ENCODE data around the gene ECI2.

The ECI2 gene

DNA sequence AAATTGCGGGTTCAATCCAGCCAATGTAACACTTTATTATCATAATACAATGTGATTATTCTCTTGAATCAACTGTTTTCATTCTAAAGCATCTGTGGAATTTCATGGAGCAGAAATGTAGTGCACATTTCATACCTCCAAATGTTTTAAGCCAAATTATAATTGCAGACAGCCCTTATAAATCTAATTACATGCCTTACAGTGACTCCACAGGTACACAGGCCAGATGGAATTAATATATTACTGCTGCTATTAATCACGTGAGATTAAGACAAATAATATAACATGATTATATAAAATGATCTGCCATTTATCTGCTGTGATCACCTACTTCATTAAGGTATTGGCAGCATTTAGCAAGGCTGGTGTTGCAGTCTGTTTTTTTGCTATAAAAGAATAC is 9.7 kb upstream of the ECI2 start:
- no CpG with 5 or more reads among the region's 2 CpGs for WGBS, 2 donors (ENCODE audit: extremely low coverage in 2 of 2, insufficient read length in 2 of 2, insufficient replicate concordance in 1 of 2)
- no peaks in the 10 kb centered on the region for H3K4me1 ChIP-seq (ENCODE audit: control insufficient read depth in 2 of 2, insufficient read depth in 1 of 2, low read depth in 1 of 2, low read length in 2 of 2)
- H3K23ac ChIP-seq (ENCODE audit: low read depth, low read length, poor library complexity): no peak overlapping the region
- H3K14ac ChIP-seq (ENCODE audit: low read length): no peak overlapping the region
- no peak overlapping the region for H4K8ac ChIP-seq (ENCODE audit: low read depth, low read length)
- H3K9ac ChIP-seq (ENCODE audit: low read depth, low read length, poor library complexity): no peak overlapping the region
- H4K91ac ChIP-seq (ENCODE audit: low read depth, low read length, poor library complexity): no peak overlapping the region
- no peak overlapping the region for H3K4me3 ChIP-seq (ENCODE audit: low read length in 2 of 2)
- no peak overlapping the region for H2AK5ac ChIP-seq (ENCODE audit: low read depth, low read length)
- no peaks in the 10 kb centered on the region for H3K9me3 ChIP-seq (replicated peaks in 1 of 2; ENCODE audit: control insufficient read depth in 2 of 2, insufficient read depth in 1 of 2, low read depth in 1 of 2, low read length in 2 of 2)
- no peak overlapping the region for H2BK15ac ChIP-seq (ENCODE audit: low read length)
- no peaks in the 10 kb centered on the region for H3K79me1 ChIP-seq (ENCODE audit: low read depth, low read length)
- H3K4ac ChIP-seq (ENCODE audit: low read length): no peak overlapping the region
- H3K27me3 ChIP-seq (ENCODE audit: control insufficient read depth in 3 of 3, insufficient read depth in 3 of 3, low read depth in 1 of 3, low read length in 3 of 3): peaks cover 0 to 7% (median 0%) of the 10 kb centered on the region in 3 experiments
- H3K36me3 ChIP-seq (replicated peaks in 1 of 2; ENCODE audit: control insufficient read depth in 2 of 2, insufficient read depth in 2 of 2, low read length in 2 of 2): no peaks in the 10 kb centered on the region
- no peak overlapping the region for H2AFZ ChIP-seq (ENCODE audit: low read length)
- H3K4me2 ChIP-seq (ENCODE audit: insufficient read depth, low read length, poor library complexity, severe bottlenecking): no peak overlapping the region
- H3K27ac ChIP-seq (replicated peaks; ENCODE audit: low read length): no peak overlapping the region
- H2BK120ac ChIP-seq (ENCODE audit: low read depth, low read length): no peak overlapping the region
- no peak for DNase-seq (ENCODE audit: low spot score)
- H2BK5ac ChIP-seq (ENCODE audit: low read length): no peak overlapping the region
- no peak overlapping the region for H3K18ac ChIP-seq (ENCODE audit: low read length)
- no peak overlapping the region for H2BK12ac ChIP-seq (ENCODE audit: low read length)

DNA sequence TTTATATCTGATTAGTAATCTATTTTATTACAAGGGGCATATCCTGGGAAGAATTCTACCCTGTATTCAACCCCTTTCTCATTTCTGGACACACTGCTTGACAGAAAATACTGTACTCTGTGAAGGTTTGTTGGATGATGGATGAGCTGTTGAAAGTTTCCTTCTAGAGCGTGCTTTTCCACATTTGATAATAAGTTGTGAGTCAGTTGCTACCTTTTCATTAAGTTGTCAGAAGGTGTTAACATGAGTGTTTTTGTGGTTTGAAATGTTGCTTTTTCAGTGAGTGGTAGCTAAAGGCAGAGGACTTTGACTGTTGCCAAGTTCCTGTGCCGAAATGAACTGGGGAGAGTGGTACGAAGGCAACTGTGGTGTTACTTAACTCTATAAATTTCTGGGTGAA is 3.9 kb upstream of the ECI2 start:
- Histone ChIP-seq H2BK120ac (ENCODE audit: low read depth, low read length) (no peak overlapping the region), H3K4ac (ENCODE audit: low read length) (no peak overlapping the region), H3K36me3 (replicated peaks in 1 of 2; ENCODE audit: control insufficient read depth in 2 of 2, insufficient read depth in 2 of 2, low read length in 2 of 2) (no peaks in the 10 kb centered on the region), H2BK12ac (ENCODE audit: low read length) (no peak overlapping the region), H3K4me1 (ENCODE audit: control insufficient read depth in 2 of 2, insufficient read depth in 1 of 2, low read depth in 1 of 2, low read length in 2 of 2) (peaks cover 2% of the 10 kb centered on the region in 2 donors), H3K18ac (ENCODE audit: low read length) (no peak overlapping the region), H2BK5ac (ENCODE audit: low read length) (no peak overlapping the region), H3K14ac (ENCODE audit: low read length) (no peak overlapping the region), H3K23ac (ENCODE audit: low read depth, low read length, poor library complexity) (no peak overlapping the region), H3K4me2 (ENCODE audit: insufficient read depth, low read length, poor library complexity, severe bottlenecking) (no peak overlapping the region), H3K27ac (replicated peaks; ENCODE audit: low read length) (no peak overlapping the region), H3K27me3 (ENCODE audit: control insufficient read depth in 3 of 3, insufficient read depth in 3 of 3, low read depth in 1 of 3, low read length in 3 of 3) (peaks cover 0 to 43% (median under 1%) of the 10 kb centered on the region in 3 experiments), H2AK5ac (ENCODE audit: low read depth, low read length) (no peak overlapping the region), H3K9me3 (replicated peaks in 1 of 2; ENCODE audit: control insufficient read depth in 2 of 2, insufficient read depth in 1 of 2, low read depth in 1 of 2, low read length in 2 of 2) (no peaks in the 10 kb centered on the region), H4K91ac (ENCODE audit: low read depth, low read length, poor library complexity) (no peak overlapping the region), H2AFZ (ENCODE audit: low read length) (no peak overlapping the region), H3K4me3 (ENCODE audit: low read length in 2 of 2) (no peak overlapping the region), H3K9ac (ENCODE audit: low read depth, low read length, poor library complexity) (no peak overlapping the region), H3K79me1 (ENCODE audit: low read depth, low read length) (no peaks in the 10 kb centered on the region), H2BK15ac (ENCODE audit: low read length) (no peak overlapping the region), H4K8ac (ENCODE audit: low read depth, low read length) (no peak overlapping the region)
- DNase-seq (ENCODE audit: low spot score): no peak
- WGBS, 2 donors (ENCODE audit: extremely low coverage in 2 of 2, insufficient read length in 2 of 2, insufficient replicate concordance in 1 of 2): no CpG with 5 or more reads among the region's 3 CpGs

DNA sequence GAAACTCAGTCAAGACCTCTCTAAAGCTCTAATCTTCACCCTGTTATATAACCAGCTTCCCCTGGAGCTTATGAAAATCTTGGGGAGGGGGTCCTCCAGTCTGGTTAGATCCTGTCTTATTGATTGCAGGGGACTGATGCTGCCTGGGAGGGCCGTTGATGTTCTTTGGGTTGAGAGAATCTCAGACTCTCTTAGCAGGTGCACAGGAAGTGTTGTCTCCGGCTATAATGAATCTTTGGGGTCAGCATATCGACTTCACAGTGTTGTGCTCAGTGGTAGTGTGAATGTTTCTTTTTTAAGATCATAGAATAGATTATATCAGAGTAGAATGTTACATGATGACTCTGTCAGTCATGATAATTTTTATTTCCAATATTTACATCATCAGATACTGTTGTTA is 2.8 kb upstream of the ECI2 start:
- Histone ChIP-seq H3K14ac (ENCODE audit: low read length) (no peak overlapping the region), H2AK5ac (ENCODE audit: low read depth, low read length) (no peak overlapping the region), H2BK15ac (ENCODE audit: low read length) (no peak overlapping the region), H3K4me3 (ENCODE audit: low read length in 2 of 2) (no peak overlapping the region), H2BK12ac (ENCODE audit: low read length) (no peak overlapping the region), H3K36me3 (replicated peaks in 1 of 2; ENCODE audit: control insufficient read depth in 2 of 2, insufficient read depth in 2 of 2, low read length in 2 of 2) (no peaks in the 10 kb centered on the region), H3K9ac (ENCODE audit: low read depth, low read length, poor library complexity) (no peak overlapping the region), H2BK5ac (ENCODE audit: low read length) (no peak overlapping the region), H3K27ac (replicated peaks; ENCODE audit: low read length) (no peak overlapping the region), H3K4ac (ENCODE audit: low read length) (no peak overlapping the region), H3K23ac (ENCODE audit: low read depth, low read length, poor library complexity) (no peak overlapping the region), H3K4me2 (ENCODE audit: insufficient read depth, low read length, poor library complexity, severe bottlenecking) (no peak overlapping the region), H3K9me3 (replicated peaks in 1 of 2; ENCODE audit: control insufficient read depth in 2 of 2, insufficient read depth in 1 of 2, low read depth in 1 of 2, low read length in 2 of 2) (no peaks in the 10 kb centered on the region), H3K18ac (ENCODE audit: low read length) (no peak overlapping the region), H3K79me1 (ENCODE audit: low read depth, low read length) (no peaks in the 10 kb centered on the region), H2BK120ac (ENCODE audit: low read depth, low read length) (no peak overlapping the region), H2AFZ (ENCODE audit: low read length) (no peak overlapping the region), H3K27me3 (ENCODE audit: control insufficient read depth in 3 of 3, insufficient read depth in 3 of 3, low read depth in 1 of 3, low read length in 3 of 3) (peaks cover 0 to 43% (median 4%) of the 10 kb centered on the region in 3 experiments), H3K4me1 (ENCODE audit: control insufficient read depth in 2 of 2, insufficient read depth in 1 of 2, low read depth in 1 of 2, low read length in 2 of 2) (peaks cover 6 to 11% of the 10 kb centered on the region in 2 donors), H4K8ac (ENCODE audit: low read depth, low read length) (no peak overlapping the region), H4K91ac (ENCODE audit: low read depth, low read length, poor library complexity) (no peak overlapping the region)
- DNase-seq (ENCODE audit: low spot score): no peak
- no CpG with 5 or more reads among the region's 3 CpGs for WGBS, 2 donors (ENCODE audit: extremely low coverage in 2 of 2, insufficient read length in 2 of 2, insufficient replicate concordance in 1 of 2)

DNA sequence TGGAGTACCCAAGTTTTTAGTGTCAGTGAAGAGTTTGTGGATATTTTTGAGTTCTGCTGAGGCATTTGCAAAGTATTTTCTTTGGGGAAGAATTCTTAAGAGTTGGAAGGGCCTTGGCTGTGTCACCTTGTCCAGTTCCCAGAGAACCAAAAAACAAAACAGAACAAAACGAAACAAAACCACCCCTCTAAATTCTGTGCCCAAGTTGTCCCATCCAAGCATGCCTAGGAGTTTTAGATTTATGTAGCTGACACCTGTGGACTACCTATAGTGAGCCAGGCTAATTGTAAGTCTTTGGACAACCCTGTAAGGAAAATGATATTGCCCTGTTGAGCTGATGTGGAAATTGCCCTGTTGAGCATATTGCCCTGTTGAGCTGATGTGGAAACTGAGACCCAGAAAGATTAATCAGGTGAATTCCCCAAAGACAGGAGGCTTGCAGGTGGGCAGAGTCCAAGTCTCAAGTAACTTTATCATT is 1.0 kb upstream of the ECI2 start:
- no peak overlapping the region for H3K14ac ChIP-seq (ENCODE audit: low read length)
- peak overlapping the region; percentile 45 for H2BK5ac ChIP-seq (ENCODE audit: low read length)
- H2BK12ac ChIP-seq (ENCODE audit: low read length): no peak overlapping the region
- H3K9me3 ChIP-seq (replicated peaks in 1 of 2; ENCODE audit: control insufficient read depth in 2 of 2, insufficient read depth in 1 of 2, low read depth in 1 of 2, low read length in 2 of 2): peaks cover 0 to 7% of the 10 kb centered on the region in 2 donors
- peak overlapping the region; percentile 90 for H3K18ac ChIP-seq (ENCODE audit: low read length)
- H3K36me3 ChIP-seq (replicated peaks in 1 of 2; ENCODE audit: control insufficient read depth in 2 of 2, insufficient read depth in 2 of 2, low read length in 2 of 2): peaks cover 0 to 8% of the 10 kb centered on the region in 2 donors
- H4K8ac ChIP-seq (ENCODE audit: low read depth, low read length): no peak overlapping the region
- peak overlapping the region; percentile 52 for H3K4me2 ChIP-seq (ENCODE audit: insufficient read depth, low read length, poor library complexity, severe bottlenecking)
- no peak overlapping the region for H2AK5ac ChIP-seq (ENCODE audit: low read depth, low read length)
- no peak overlapping the region for H2BK15ac ChIP-seq (ENCODE audit: low read length)
- peak overlapping the region; percentile 91 for H3K9ac ChIP-seq (ENCODE audit: low read depth, low read length, poor library complexity)
- no peak for DNase-seq (ENCODE audit: low spot score)
- H3K4ac ChIP-seq (ENCODE audit: low read length): no peak overlapping the region
- peaks cover 6 to 11% of the 10 kb centered on the region in 2 donors for H3K4me1 ChIP-seq (ENCODE audit: control insufficient read depth in 2 of 2, insufficient read depth in 1 of 2, low read depth in 1 of 2, low read length in 2 of 2)
- WGBS, 2 donors (ENCODE audit: extremely low coverage in 2 of 2, insufficient read length in 2 of 2, insufficient replicate concordance in 1 of 2): no CpG with 5 or more reads among the region's 1 CpG
- H2AFZ ChIP-seq (ENCODE audit: low read length): peak overlapping the region; percentile 94
- H3K23ac ChIP-seq (ENCODE audit: low read depth, low read length, poor library complexity): no peak overlapping the region
- no peak overlapping the region for H4K91ac ChIP-seq (ENCODE audit: low read depth, low read length, poor library complexity)
- H2BK120ac ChIP-seq (ENCODE audit: low read depth, low read length): no peak overlapping the region
- H3K4me3 ChIP-seq (ENCODE audit: low read length in 2 of 2): peak overlapping the region; percentile 52 to 92
- H3K27ac ChIP-seq (replicated peaks; ENCODE audit: low read length): peak overlapping the region; percentile 60
- peaks cover 0 to 39% (median 4%) of the 10 kb centered on the region in 3 experiments for H3K27me3 ChIP-seq (ENCODE audit: control insufficient read depth in 3 of 3, insufficient read depth in 3 of 3, low read depth in 1 of 3, low read length in 3 of 3)
- no peaks in the 10 kb centered on the region for H3K79me1 ChIP-seq (ENCODE audit: low read depth, low read length)
